Measurements from ENCODE around the gene PARP12. TPM values are rescaled to one million over a fixed set of nuclear protein-coding genes. Genes with fewer than 3 reads are reported as not detected.

The PARP12 gene
- 47.7 and 85.9 TPM in 2 replicates for total RNA-seq

GRCh38 chr7:140062528-140063299, at the start of gene PARP12:
PARP12 (minus strand) TSS chr7:140062951; CDS start chr7:140062847, 104 bp downstream.

Other genes starting within 250 kb of the PARP12 start
- gene TBXAS1, start 233.7 kb downstream of the PARP12 start, total RNA-seq, result 17.6 and 18.5 TPM in 2 replicates
- gene KDM7A, start 114.0 kb upstream of the PARP12 start, total RNA-seq, result 3.2 and 6.5 TPM in 2 replicates